CD14-positive monocyte (primary cell): Measurements from ENCODE around the gene TMEM61. TPM values are rescaled to one million over a fixed set of nuclear protein-coding genes. Genes with fewer than 3 reads are reported as not detected.

ENCODE experiments used
- DNase-seq, 3 donors: peaks; one replicate each; pipeline ENCODE4 v3.0.0-alpha.2; 2011 to 2022
- H2AFZ ChIP-seq: 2 replicates; pipeline ENCODE4 v1.6.0; 2012; ENCODE audit warnings: mild to moderate bottlenecking, low read depth, low read length, inconsistent platforms; ENCODE audit not compliant: insufficient read depth, poor library complexity, severe bottlenecking
- H3K27ac ChIP-seq, 2 donors: 1 replicate in 1 of 2; 2 replicates in 1 of 2; pipeline ENCODE4 v1.5.1; 2012 to 2013; ENCODE audit warnings: low read length in 2 of 2, control low read depth in 1 of 2, inconsistent platforms in 1 of 2, low read depth in 1 of 2, mild to moderate bottlenecking in 1 of 2
- H3K27me3 ChIP-seq, 2 donors: one replicate each; pipeline versions ENCODE4 v1.6.0 to v1.6.1; 2011 to 2013; ENCODE audit warnings: low read length in 2 of 2; ENCODE audit not compliant: control insufficient read depth in 2 of 2, insufficient read depth in 2 of 2
- H3K36me3 ChIP-seq, 2 donors: replicated peaks in 1 of 2; 1 replicate in 1 of 2; 2 replicates in 1 of 2; pipeline versions ENCODE4 v1.5.1 to v1.6.1; 2012 to 2013; ENCODE audit warnings: low read length in 2 of 2, control low read depth in 1 of 2, inconsistent platforms in 1 of 2, mild to moderate bottlenecking in 1 of 2; ENCODE audit not compliant: insufficient read depth in 2 of 2, control insufficient read depth in 1 of 2
- H3K4me1 ChIP-seq, 2 donors: 1 replicate in 1 of 2; 2 replicates in 1 of 2; pipeline versions ENCODE4 v1.5.1 to v1.6.1; 2012 to 2013; ENCODE audit warnings: low read length in 2 of 2, control low read depth in 1 of 2, inconsistent platforms in 1 of 2, mild to moderate bottlenecking in 1 of 2, moderate library complexity in 1 of 2; ENCODE audit not compliant: insufficient read depth in 2 of 2, control insufficient read depth in 1 of 2
- H3K4me2 ChIP-seq: replicated peaks from 2 replicates; pipeline ENCODE3; 2012; ENCODE audit warnings: low read length, moderate library complexity, mild to moderate bottlenecking; ENCODE audit not compliant: poor library complexity, severe bottlenecking; ENCODE audit errors: extremely low read depth
- H3K4me3 ChIP-seq, 3 experiments: fragments of 200-600 bp in 1 of 3; sonication (generic) in 1 of 3; replicated peaks in 1 of 3; 1 replicate in 2 of 3; 2 replicates in 1 of 3; pipeline ENCODE4 v1.5.1; 2011 to 2013; ENCODE audit warnings: low read length in 3 of 3, mild to moderate bottlenecking in 3 of 3, control low read depth in 2 of 3, low read depth in 2 of 3, inconsistent platforms in 1 of 3, moderate library complexity in 1 of 3
- H3K79me2 ChIP-seq: 2 replicates; pipeline ENCODE4 v1.6.0; 2012; ENCODE audit warnings: mild to moderate bottlenecking, control low read depth, inconsistent platforms, low read length, moderate library complexity; ENCODE audit not compliant: insufficient read depth
- H3K9ac ChIP-seq: 2 replicates; pipeline ENCODE4 v1.6.0; 2017; ENCODE audit warnings: low read length, mild to moderate bottlenecking; ENCODE audit not compliant: insufficient read depth, poor library complexity, severe bottlenecking
- H3K9me3 ChIP-seq, 2 donors: replicated peaks in 1 of 2; 1 replicate in 1 of 2; 2 replicates in 1 of 2; pipeline versions ENCODE4 v1.5.1 to v1.6.1; 2012 to 2013; ENCODE audit warnings: low read length in 2 of 2, control low read depth in 1 of 2; ENCODE audit not compliant: control insufficient read depth in 1 of 2, insufficient read depth in 1 of 2
- H4K20me1 ChIP-seq: 2 replicates; pipeline ENCODE4 v1.6.0; 2012; ENCODE audit warnings: mild to moderate bottlenecking, low read length, control low read depth, moderate library complexity; ENCODE audit not compliant: insufficient read depth
- H3K27ac Mint-ChIP-seq, 7 donors: one replicate each; pipeline ENCODE4 v1.8.0; 2020; ENCODE audit warnings: mild to moderate bottlenecking in 7 of 7, mixed read lengths in 7 of 7, moderate library complexity in 6 of 7, inconsistent platforms in 2 of 7
- H3K27me3 Mint-ChIP-seq, 3 donors: one replicate each; pipeline ENCODE4 v1.8.0; 2021 to 2022; ENCODE audit warnings: low read depth in 3 of 3, mild to moderate bottlenecking in 3 of 3, mixed read lengths in 3 of 3, moderate library complexity in 3 of 3, inconsistent platforms in 1 of 3
- H3K36me3 Mint-ChIP-seq, 2 donors: one replicate each; pipeline ENCODE4 v1.8.0; 2020; ENCODE audit warnings: mixed read lengths in 2 of 2, inconsistent platforms in 1 of 2, mild to moderate bottlenecking in 1 of 2
- H3K4me1 Mint-ChIP-seq: one replicate; pipeline ENCODE4 v1.8.0; 2020; ENCODE audit warnings: mild to moderate bottlenecking, mixed read lengths
- H3K4me3 Mint-ChIP-seq, 2 donors: one replicate each; pipeline ENCODE4 v1.8.0; 2020; ENCODE audit warnings: mild to moderate bottlenecking in 2 of 2, mixed read lengths in 2 of 2, moderate library complexity in 1 of 2
- H3K9me3 Mint-ChIP-seq, 7 donors: one replicate each; pipeline ENCODE4 v1.8.0; 2020 to 2022; ENCODE audit warnings: mixed read lengths in 7 of 7, mild to moderate bottlenecking in 6 of 7, moderate library complexity in 6 of 7, inconsistent platforms in 2 of 7
- CTCF ChIP-seq: fragments of 200-600 bp; IDR thresholded peaks from one replicate; pipeline ENCODE4 v1.8.0; 2022; ENCODE audit warnings: antibody characterized with exemption, mild to moderate bottlenecking
- WGBS: methylation state at CpG from one replicate; pipeline ENCODE4 v1.1.5; 2013; ENCODE audit warnings: missing lambda C conversion rate; ENCODE audit not compliant: insufficient coverage; 5-methylcytosine and 5-hydroxymethylcytosine counted together
- intact Hi-C, 2 donors: fragments of 100-400 bp; cut with micrococcal nuclease; formaldehyde crosslinking; loops; one replicate each; pipeline versions ENCODE4 v1.15.0 to v1.15.1; 2023
- polyA plus RNA-seq, 3 donors: library from polyadenylated mRNA; depleted of rRNA in 1 of 3; unstranded in 2 of 3; stranded (reverse) in 1 of 3; fragments of 300-500 nt in 2 of 3; fragments of >200 nt in 1 of 3; fragmentation: Illumina TruSeq in 2 of 3; gene quantifications; 1 replicate in 2 of 3; 2 replicates in 1 of 3; pipeline ENCODE4 v1.2.3, GENCODE V29; 2012 to 2021

The TMEM61 gene
- polyA plus RNA-seq, 3 donors, result not detected

DNA sequence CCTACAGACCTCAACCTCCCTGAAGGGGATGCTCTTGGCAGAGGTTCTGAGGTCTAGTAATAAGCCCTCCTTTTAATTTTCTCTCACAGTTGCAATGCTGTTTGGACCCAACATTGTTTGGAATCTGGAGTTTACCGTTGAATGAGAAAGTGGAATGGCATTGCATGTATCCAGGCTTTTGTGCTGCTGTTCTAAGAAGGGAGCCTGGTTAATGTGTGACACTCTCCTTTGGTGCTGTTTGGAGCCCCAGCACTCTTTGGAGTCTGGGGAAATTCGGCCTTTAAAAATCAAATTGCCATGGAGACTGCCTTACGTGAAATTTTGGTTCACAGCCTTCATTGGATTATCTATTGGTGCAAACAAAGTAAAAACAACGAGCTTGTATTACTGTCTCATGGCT lies 23.7 kb upstream of the TMEM61 start:
- no peaks in the 10 kb centered on the region for H3K36me3 Mint-ChIP-seq
- no peak for DNase-seq

GRCh38 chr1:54959241-54959640 lies 21.2 kb upstream of the TMEM61 start:
- Mint-ChIP-seq H3K36me3 (no peaks in the 10 kb centered on the region), H3K9me3 (peaks cover 5 to 18% (median 13%) of the 10 kb centered on the region in 7 donors), H3K27me3 (peaks cover 0 to 5% (median 0%) of the 10 kb centered on the region in 3 donors), H3K27ac (no peak overlapping the region), H3K4me3 (no peak overlapping the region), H3K4me1 (peaks cover 13% of the 10 kb centered on the region)
- intact Hi-C loops, result no loop called here
- Histone ChIP-seq H4K20me1 (no peaks in the 10 kb centered on the region), H3K27ac (no peak overlapping the region), H3K9me3 (peaks cover 12 to 15% of the 10 kb centered on the region in 2 donors), H3K27me3 (no peaks in the 10 kb centered on the region), H2AFZ (no peak overlapping the region), H3K4me1 (peaks cover 9 to 12% of the 10 kb centered on the region in 2 donors), H3K4me3 (no peak overlapping the region), H3K36me3 (no peaks in the 10 kb centered on the region), H3K4me2 (no peak overlapping the region), H3K79me2 (no peaks in the 10 kb centered on the region), H3K9ac (no peak overlapping the region)
- WGBS, result no CpG with 5 or more reads among the region's 3 CpGs
- peak; percentile 41 to 55 (median 53) for DNase-seq
- TF ChIP-seq CTCF, result no peak

More for the DNA sequence above, 23.7 kb upstream of the TMEM61 start:
- H4K20me1 ChIP-seq, result no peaks in the 10 kb centered on the region
- 100% methylated on average over 3 of the region's 4 CpGs for WGBS
- no peak overlapping the region for H3K27ac Mint-ChIP-seq
- H3K9me3 ChIP-seq, result peaks cover 12 to 15% of the 10 kb centered on the region in 2 donors
- no peak overlapping the region for H3K27ac ChIP-seq
- H3K4me3 ChIP-seq, result no peak overlapping the region
- H3K4me1 ChIP-seq, result peaks cover 22 to 27% of the 10 kb centered on the region in 2 donors
- H2AFZ ChIP-seq, result no peak overlapping the region
- H3K79me2 ChIP-seq, result no peaks in the 10 kb centered on the region
- H3K4me3 Mint-ChIP-seq, result no peak overlapping the region
- no peaks in the 10 kb centered on the region for H3K27me3 ChIP-seq
- H3K9me3 Mint-ChIP-seq, result peaks cover 5 to 18% (median 13%) of the 10 kb centered on the region in 7 donors
- H3K36me3 ChIP-seq, result no peaks in the 10 kb centered on the region
- H3K4me1 Mint-ChIP-seq, result peaks cover 25% of the 10 kb centered on the region
- no peak for TF ChIP-seq CTCF
- no peak overlapping the region for H3K4me2 ChIP-seq
- intact Hi-C loops, result no loop called here
- peaks cover 0 to 1% (median 0%) of the 10 kb centered on the region in 3 donors for H3K27me3 Mint-ChIP-seq
- no peak overlapping the region for H3K9ac ChIP-seq
